Fibroblast of mammary gland (primary cell): Measurements from ENCODE around the gene MRGPRD.

Experiments used
- DNase-seq: peaks from one replicate; pipeline ENCODE4 v3.0.0-alpha.2; 2010; ENCODE audit warnings: low read depth
- H3K4me3 ChIP-seq: 2 replicates; pipeline ENCODE4 v1.5.1; 2011; ENCODE audit warnings: low read depth, mild to moderate bottlenecking, low read length, moderate library complexity; ENCODE audit not compliant: control insufficient read depth
- CTCF ChIP-seq: conservative IDR thresholded peaks from 2 replicates; pipeline ENCODE4 v1.5.1; 2011; ENCODE audit warnings: low read depth, low read length, inconsistent platforms; ENCODE audit not compliant: control insufficient read depth, insufficient read depth

MRGPRD gene

GRCh38 chr11:68942751-68943271, 38.0 kb downstream of the MRGPRD start:
- no peak overlapping the region for H3K4me3 ChIP-seq
- TF ChIP-seq CTCF: no peak
- DNase-seq: no peak

- DNase-seq: no peak
- TF ChIP-seq CTCF: no peak
- no peak overlapping the region for H3K4me3 ChIP-seq
These were observed 38.6 kb downstream of the MRGPRD start for GRCh38 chr11:68942095-68942620.

- DNase-seq: no peak
These were observed 39.3 kb downstream of the MRGPRD start for GRCh38 chr11:68941324-68942094.

GRCh38 chr11:68940651-68941323, 40.0 kb downstream of the MRGPRD start:
- DNase-seq: no peak
- no peak for TF ChIP-seq CTCF
- H3K4me3 ChIP-seq: no peak overlapping the region

More at GRCh38 chr11:68941324-68942094, 39.3 kb downstream of the MRGPRD start:
- H3K4me3 ChIP-seq: no peak overlapping the region
- TF ChIP-seq CTCF: no peak

GRCh38 chr11:68939583-68940555, 40.9 kb downstream of the MRGPRD start:
- no peak overlapping the region for H3K4me3 ChIP-seq
- DNase-seq: no peak

More at GRCh38 chr11:68939583-68940555, 40.9 kb downstream of the MRGPRD start:
- no peak for TF ChIP-seq CTCF
